ENCODE data around the gene SYNPR.

Gene SYNPR

GRCh38 chr3:63365671-63366070, 87.6 kb downstream of the SYNPR start:
- no peak overlapping the region for H3K4me3 ChIP-seq (ENCODE audit: low read length)
- TF ChIP-seq CTCF (conservative IDR thresholded peaks at IDR 0.05; ENCODE audit: low read length) = no peak
- DNase-seq (ENCODE audit: low read depth) = no peak

- no peak overlapping the region for H3K4me3 ChIP-seq (ENCODE audit: low read length)
- TF ChIP-seq CTCF (conservative IDR thresholded peaks at IDR 0.05; ENCODE audit: low read length) = no peak
- no peak for DNase-seq (ENCODE audit: low read depth)
Observed at GRCh38 chr3:63370094-63370493, 92.0 kb downstream of the SYNPR start.

GRCh38 chr3:63383040-63383439, 104.9 kb downstream of the SYNPR start:
- no peak overlapping the region for H3K4me3 ChIP-seq (ENCODE audit: low read length)
- DNase-seq (ENCODE audit: low read depth) = no peak
- no peak for TF ChIP-seq CTCF (conservative IDR thresholded peaks at IDR 0.05; ENCODE audit: low read length)

GRCh38 chr3:63384382-63384781, 106.3 kb downstream of the SYNPR start:
- TF ChIP-seq CTCF (conservative IDR thresholded peaks at IDR 0.05; ENCODE audit: low read length) = no peak
- DNase-seq (ENCODE audit: low read depth) = no peak

GRCh38 chr3:63385629-63386028, 107.5 kb downstream of the SYNPR start:
- H3K4me3 ChIP-seq (ENCODE audit: low read length) = no peak overlapping the region
- TF ChIP-seq CTCF (conservative IDR thresholded peaks at IDR 0.05; ENCODE audit: low read length) = no peak
- no peak for DNase-seq (ENCODE audit: low read depth)

More at GRCh38 chr3:63384382-63384781, 106.3 kb downstream of the SYNPR start:
- H3K4me3 ChIP-seq (ENCODE audit: low read length) = no peak overlapping the region

GRCh38 chr3:63386568-63386967, 108.5 kb downstream of the SYNPR start:
- DNase-seq (ENCODE audit: low read depth) = no peak
- no peak for TF ChIP-seq CTCF (conservative IDR thresholded peaks at IDR 0.05; ENCODE audit: low read length)
- H3K4me3 ChIP-seq (ENCODE audit: low read length) = no peak overlapping the region

GRCh38 chr3:63387568-63387967, 109.5 kb downstream of the SYNPR start:
- DNase-seq (ENCODE audit: low read depth) = no peak
- H3K4me3 ChIP-seq (ENCODE audit: low read length) = no peak overlapping the region
- no peak for TF ChIP-seq CTCF (conservative IDR thresholded peaks at IDR 0.05; ENCODE audit: low read length)
